Stimulated activated CD4-positive, alpha-beta T cell treated with anti-CD3 and anti-CD28 coated beads, Interleukin-1b, Interleukin-23, amount 100 ng/mL, for 24 hours (primary cell): ENCODE results near the gene DCLK1.

Experiments
- DNase-seq, 4 experiments: peaks; one replicate each; pipeline ENCODE4 v3.0.0-alpha.2; 2020; ENCODE audit warnings: low read depth in 4 of 4, low spot score in 1 of 4

The DCLK1 gene

DNA sequence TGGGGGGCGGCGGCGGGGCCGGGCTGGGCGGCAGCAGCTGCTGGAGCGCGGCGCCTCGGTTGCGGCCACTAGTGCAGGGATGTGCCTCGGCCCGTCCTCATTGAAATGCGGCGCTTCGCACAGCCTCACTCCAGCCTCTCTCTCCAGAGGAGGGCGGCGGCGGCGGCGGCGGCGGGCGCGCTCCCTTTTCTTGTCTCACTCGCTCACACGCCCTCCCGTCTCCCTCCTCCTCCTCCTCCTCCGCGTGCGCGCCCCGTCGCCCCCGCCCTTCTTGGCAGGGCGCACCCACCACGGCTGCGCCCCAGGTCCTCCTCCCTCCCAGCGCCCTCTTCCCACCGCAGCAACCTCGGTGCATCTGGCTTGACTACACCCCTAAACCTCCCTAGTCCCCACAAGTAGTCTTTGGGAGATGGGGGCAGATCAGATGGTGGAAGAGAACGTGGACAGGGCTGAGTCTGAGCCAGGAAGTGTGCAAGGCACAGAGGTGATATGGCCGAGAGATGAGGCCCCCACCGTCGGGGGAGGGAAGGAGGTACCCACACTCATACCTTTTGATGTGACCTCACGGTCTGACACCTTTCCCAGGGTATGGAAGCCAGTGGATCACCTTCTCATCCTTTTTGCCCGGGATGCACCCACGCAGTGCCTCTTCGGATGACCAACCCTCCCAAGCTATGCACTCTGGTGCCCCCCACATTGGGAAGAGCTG, at the start of gene DCLK1:
TSS of gene DCLK1 (minus strand) at position 161 of the 709 bp plus-strand sequence.
- no peak for DNase-seq

DNA sequence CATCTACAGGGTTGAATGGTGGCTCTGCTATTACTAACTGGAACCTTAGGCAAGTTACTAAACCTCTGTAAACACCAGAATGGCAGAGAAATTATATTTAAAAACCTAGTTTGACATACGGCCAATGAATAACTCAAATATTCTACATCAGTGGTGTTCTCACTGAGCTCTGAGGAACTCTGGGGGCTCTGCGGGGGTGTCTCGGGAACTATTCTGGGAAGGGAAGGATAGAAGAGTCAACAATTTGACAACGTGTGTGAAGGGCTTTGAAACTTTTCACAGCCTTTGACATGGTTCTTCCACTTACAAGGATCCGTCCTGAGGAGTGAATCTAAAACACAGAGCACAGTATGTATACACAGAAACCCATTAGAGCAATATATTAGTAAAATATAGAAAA, 44.4 kb upstream of the DCLK1 start:
- no peak for DNase-seq

DNA sequence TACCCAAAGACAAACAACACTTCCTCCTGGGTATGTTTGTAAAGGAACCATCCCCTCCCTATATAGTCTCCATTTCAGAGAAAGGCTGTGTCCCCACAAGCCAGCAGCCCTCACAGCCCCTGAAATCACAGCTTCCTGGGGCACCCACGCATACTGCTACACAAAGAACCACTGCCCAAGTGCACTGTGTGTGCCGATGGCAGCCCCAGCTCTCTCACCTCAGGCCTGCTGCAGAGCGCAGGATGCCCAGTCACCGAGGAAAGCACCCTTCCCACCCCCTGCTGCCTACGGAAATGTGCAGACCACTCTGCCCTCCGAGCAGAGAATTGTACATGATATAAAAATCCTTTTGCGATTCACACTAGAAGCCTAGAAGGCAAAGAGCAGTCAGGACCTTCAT, 43.7 kb upstream of the DCLK1 start:
- no peak for DNase-seq

DNA sequence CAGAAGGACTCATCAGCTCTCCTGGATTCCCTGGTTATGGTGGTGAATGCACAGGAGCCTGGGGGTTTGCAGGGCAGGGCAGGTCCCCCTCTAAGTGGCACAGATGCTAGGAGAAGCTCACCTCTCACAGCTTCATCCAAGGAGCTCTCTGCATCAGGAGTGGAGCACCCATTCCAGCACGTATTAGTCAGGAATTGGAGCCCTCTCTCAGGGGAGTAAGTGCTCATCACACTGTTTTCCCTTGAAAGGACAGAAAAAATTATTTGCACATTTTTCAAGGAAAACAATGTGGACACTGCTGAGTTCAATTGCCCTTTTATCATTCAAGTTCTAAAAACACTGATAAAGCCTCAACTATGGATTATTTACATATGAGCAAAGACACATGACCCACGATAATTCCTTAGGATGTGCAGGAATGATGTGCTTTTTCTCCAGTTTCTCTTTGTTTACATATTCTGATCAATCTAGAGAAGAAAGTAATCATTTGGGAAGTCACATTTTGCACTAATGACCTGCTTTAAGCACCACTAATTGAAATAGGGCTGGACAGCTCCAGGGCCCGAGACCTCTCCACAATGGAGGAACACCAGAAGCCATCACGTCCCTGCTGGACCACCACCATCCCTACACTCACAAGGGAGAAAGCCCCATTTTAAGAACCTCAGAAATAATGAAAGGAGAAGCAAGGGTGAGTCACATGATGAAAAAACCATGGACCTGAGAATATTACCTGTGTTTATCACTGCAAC, 42.6 kb upstream of the DCLK1 start:
- DNase-seq: no peak

DNA sequence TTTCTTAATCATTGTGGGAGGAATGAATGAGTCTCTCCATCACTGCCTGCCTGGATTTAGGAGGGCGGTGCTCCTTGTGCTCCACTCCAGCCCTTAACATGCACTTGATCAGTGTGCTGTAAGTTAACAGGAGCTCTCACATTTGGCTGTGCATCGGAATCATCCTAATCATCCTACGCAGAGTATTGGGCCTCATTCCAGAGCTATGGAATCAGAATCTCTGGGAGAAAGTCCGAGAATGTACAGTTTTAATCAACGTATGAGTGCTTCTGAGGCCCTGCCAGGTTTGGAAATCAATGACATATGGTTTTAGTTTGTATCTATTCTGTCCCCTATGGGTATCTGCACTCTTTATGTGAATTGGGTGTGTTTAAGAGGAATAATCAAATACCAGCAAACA, 34.9 kb upstream of the DCLK1 start:
- no peak for DNase-seq

DNA sequence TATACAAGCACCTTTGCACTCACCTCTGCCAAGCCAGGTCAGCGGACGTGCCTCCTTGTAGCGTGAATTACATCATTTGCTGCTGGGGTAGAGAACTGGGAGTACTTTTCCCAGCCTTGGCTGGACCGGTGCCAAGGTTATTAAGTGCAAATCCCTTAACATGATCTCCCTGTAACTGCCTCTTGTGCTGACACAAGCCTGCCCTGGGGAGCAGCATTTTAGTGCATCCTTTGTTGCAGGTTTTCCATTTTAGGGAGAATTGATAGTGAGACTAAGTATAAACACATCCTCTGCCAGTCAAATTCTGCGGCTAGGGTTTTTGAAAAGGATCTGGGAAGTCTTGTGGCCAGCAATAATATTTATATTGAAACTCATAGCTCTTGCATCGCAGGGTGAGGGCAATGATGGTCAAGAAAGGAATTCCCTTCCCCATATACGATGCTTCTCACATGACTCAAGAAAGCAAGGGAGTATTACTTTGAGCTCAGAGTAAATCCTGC, 32.7 kb upstream of the DCLK1 start:
- no peak for DNase-seq

DNA sequence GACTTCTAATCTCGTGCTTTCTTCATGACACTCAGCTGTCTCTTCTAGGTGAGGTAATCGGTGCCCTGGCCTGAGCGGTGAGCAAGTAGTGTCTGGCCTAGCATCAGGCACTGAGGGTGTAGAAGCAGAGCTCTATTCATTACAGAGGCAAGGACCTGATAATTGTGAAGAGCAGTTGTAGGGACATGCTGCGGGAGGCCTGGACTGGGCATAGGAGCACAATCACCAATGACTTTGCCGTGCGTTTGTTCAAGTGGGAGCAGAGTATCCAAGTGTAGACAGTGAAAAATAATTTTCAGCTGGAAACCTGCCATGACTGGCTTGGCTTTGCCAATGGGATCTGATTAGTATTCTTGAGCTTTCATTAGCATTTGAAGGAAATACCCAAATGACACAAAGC, 32.1 kb upstream of the DCLK1 start:
- no peak for DNase-seq

DNA sequence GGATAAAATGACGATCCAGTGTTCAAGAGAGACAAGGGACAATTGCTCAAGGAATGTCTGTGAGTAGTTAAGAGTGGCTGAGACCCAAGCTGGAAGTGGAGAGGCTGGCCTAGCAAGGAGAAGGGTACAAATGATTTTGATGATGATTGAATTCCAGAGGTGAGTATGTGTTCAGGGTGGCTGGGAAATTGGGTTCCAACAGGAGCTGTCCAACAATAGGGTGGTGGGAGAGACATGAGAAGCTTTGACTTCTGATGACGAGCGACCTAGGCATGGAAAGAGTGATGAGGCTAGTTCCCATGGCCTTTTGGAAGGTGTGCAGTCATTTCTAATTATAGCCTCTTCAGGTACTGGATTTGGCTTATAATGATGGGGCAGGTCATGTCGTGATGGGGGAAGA, 29.1 kb upstream of the DCLK1 start:
- no peak for DNase-seq

DNA sequence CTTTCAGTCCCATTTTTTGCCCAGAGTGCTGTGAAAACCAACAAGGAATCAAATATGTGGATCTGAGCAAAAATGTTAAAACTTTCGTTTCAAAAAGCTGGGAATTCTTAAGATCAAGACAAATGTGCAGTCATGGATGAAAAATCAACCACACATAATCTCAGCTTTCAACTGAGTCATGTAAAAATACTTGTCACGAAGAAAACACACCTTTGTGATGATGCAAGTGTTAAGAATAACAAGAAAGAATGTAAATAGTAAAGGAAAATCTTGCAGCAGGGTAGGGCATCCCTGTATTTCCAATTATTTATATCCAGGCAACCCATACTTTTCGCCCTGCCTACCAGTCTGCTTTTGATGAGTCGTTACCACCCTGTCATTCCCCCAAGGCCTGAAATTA, 27.4 kb upstream of the DCLK1 start:
- DNase-seq: no peak

DNA sequence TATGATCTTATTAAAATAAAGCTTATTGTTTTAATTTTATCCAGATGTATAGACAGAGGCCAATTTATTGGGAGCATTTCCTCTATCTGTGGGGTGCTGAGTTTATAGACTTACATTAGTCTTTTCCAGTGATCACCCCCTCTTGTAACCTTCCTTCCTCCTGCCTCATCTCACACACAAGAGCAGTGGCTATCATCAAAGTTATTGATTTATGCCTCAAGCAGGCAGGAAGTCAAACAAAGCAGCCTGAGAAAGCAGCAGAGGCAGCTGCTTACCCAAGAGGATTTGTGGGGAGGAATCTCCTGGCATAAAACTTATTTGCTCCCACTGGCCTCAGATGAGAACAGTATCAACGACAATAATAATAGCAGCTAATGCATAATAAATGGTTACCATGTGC, 26.3 kb upstream of the DCLK1 start:
- DNase-seq: no peak

DNA sequence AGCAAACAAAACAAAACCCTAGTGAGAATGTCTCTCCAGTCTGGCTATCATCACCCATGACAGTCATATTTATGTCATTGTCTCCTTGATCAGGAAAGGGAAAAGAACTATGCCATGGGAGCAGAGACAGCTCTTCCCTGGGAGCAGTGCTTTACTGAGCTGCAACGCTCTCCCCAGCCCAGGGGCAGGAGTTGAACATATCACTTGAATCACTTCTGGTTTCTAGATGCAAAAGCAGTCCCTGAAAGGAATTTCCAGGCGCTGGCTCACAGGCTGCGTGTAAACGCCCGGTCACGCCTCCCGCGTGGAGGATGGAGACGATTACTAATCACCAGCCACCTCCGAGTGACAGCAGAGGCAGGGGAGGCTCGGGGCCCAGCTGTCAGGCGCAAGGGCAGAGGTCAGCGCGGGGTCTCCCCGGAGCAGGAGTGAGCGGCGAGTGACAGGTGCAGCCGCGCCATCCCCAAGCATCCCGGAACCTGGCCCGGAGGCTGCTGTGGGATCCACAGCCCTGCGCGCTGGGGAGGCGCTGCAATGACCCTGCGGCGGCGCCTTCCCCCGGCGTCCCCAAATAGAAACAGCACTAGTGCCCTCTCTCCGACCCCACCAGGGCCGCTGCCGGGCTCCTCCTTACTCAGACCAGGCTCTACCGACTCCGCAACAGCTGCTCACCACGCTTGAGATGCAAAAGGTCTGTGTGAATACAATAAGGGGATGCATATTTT, 23.5 kb upstream of the DCLK1 start:
- no peak for DNase-seq

DNA sequence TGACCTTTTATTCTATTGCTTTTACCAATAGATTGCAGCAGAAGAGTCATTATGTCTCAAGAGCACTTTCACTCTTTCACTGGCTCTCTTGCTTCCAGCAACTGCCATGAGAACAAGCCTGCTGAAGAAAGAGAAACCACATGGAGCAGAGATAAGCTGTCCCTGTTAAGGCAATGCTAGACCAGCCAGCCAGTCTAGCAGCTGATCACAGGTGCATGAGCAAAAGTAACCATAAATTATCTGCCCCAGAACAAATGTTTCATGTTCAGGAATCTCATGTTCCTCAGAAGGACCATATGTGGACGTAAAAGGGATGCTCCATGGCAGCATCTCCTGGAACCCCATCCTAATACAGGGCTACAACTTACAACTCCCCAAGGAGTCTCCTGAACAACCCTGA, 20.4 kb upstream of the DCLK1 start:
- no peak for DNase-seq

DNA sequence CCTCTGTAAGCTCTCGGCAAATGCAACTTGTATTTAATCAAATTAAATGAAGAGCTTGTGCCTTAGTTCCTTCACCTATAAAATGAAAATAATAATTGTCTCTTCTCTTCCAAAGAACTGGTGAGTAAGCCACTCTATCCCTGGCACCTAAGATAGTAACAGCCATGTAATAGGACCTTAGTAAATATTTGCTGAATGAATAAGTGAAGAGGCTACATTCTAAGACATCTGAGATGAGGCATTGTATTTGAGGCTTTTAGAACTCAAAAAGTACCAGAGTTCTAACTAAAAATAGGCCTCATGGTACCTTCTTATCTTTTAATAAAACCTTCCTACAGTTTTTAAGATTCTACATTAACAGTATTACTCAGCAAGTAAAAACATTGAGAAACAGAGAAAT, 17.3 kb upstream of the DCLK1 start:
- DNase-seq: no peak

DNA sequence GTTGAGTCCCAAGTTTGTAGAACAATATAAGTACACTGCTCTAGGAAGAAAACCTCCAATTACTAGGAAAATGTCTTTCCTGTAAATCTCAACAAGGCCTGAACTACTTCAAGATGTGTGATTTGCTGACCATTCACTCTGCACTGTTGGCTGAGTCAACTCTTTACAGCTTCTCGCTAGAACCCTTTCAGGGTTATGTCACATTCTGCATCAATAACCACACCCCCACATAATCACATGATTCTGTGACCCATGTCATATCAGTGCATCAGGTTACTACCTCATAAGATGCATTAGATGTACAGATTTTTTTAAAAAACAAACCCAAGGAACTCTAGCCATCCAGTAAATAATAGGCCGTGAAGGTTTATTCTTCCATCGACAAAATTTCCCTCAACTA, 16.1 kb upstream of the DCLK1 start:
- no peak for DNase-seq

DNA sequence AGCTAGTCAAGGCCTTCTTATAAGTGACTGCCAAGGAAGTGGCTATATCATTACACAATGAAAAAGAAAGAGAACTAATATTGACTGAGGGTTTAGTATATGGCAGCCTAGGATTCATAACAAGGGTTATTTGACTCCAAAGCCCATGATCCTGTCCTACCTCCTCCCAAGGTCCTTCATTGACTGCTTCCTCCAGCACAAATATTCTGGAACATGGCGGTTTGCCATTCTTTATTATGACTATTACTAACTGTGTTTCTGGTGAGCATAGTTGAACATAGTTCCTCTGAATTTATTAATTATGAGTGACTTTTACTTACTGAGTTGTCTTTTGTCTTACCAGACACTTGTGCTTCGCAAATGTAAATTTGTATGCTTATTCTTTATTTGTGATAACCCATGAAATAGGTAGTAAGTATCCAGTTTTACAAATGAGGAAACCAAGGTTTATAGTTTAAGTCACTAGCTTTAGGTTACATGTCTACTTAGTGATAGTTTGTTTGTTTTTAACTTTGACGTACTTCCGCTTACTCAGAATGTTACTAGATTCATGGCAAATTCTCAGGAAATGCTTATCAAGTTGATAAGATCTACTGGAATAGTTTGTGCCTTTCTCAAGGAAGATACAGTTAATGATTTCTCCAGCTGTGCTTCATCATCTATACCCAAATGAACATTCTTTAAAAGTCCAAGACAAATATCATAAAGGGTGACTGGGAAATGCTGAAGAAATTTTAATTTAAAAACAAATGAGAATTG, 15.5 kb upstream of the DCLK1 start:
- no peak for DNase-seq

DNA sequence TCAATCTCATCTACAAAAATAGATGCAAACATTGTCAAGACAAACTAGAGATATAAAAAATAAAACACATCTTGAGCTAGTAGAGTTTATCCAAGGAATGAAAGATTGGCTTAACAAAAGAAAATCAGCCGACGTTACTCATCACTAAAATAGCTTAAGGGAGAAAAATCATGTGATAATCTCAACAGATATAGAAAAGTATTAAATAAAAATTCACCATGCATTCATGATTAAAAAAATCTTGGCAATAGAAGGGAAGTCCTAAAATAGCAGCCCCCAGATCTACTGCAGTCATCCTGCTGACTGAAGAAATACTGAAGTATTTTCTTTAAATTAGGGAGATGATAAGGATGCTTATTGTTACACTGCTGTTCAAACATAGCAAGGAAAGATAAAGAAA, 12.6 kb upstream of the DCLK1 start:
- DNase-seq: no peak

DNA sequence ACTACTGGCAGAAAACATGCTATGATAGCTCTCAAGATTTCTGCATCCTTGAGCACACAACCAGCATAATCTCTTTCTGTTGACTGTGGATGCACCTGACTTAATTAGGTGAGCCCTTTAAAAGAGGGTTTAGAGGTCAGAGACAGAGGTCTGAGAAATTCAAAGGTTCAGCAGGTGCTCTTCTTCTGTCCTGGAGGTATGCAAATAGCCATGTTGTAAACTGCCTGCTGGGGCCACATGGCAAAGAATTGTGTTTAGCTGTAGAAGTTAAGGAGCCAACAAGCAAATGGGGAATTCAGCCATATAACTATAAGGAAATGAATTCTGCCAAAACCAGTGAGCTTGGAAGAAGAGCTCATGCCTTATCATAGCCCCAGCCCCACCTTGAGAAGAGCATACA, 11.6 kb upstream of the DCLK1 start:
- no peak for DNase-seq

DNA sequence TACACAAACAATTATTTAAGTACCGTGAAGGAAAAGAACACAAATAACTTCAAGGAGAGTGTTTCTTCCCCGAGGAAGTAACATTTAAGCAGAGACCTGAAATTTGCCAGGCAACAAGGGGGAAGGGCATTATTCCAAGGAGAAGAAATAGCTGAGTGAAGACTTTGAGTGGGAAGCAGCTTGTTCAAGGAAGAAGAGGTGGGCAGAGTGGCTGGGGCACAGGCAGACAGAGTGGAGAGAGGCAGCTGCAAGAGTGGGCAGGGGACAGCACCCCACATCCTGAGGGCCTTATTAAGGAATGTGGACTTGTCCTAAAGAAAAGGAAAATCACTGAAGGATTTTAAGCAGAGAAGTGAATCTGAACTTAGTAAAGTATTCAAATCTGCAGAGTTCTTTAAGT, 4.7 kb upstream of the DCLK1 start:
- no peak for DNase-seq

DNA sequence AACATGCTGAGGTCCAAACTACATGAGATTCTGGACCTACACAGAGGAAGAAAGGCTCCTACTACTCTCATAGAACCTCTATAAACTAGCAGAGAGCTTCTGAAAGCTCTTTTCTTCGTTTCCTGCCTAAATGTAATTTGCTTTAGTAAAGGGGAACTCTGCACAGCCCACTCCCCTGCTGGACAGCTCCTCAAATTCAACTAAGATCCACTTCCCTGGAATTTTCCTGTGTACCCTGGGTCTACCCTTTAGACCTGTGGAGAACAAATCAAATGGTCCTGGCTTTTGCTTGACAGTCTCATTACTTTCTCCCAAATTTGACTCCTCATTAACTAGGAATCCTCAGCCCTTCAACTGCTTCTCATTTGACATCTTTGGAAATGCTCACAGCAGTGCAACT, 3.5 kb upstream of the DCLK1 start:
- no peak for DNase-seq

DNA sequence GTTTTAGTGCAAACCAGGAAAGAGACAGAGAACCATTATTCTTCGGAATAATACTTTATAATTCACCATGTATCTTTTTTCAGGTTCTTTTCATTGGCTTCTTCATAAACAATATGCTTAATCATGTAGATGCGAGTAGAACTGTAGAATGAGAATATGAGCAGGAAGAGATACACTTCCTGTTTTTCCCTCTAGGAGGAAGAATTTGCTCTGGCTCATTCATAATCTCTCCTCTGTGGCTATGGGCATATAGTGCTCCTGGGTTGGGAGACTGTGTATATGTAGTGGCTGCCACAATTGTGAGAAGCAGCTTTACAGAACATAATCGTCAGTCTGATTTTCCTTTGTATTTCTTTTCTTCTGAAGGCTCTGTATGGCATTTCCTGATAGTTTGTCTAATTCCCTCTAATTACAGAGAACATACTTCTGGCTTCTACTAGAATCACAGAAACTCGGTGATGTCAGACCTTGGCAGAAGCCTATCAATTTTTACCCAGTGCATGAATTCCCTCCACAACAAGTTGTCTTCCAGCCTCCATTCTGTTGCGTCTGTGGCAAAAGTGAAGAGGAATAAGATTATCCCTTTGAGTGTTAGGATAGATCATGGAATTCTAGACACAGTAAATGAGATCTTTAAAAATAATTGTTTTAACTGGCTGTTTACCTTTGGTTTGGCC, 2.9 kb upstream of the DCLK1 start:
- DNase-seq: no peak

DNA sequence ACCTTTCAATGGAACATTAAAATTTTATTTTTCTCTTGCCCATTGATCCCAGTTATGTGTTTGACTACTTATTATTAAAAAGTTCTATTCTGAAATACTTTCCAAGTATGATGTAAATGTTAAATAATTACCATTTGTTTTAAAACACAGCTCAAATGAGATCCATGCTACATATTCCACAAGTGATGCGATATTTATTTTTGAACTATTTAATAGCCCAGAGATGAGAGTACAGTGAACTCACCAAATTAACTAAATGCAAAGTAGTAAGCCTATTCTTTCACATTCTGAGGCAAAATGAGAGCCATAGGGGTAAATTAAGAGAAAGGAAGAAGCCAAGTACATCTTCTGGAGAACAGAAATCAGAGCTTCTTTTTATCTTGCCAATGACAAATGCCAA, 1.2 kb upstream of the DCLK1 start:
- DNase-seq: no peak
